Tibial artery (tissue), 4 donors: ENCODE data around the gene CENPT.

ENCODE experiments used
- DNase-seq, 2 donors: peaks; one replicate each; pipeline ENCODE4 v3.0.0-alpha.2; 2019
- H3K27ac ChIP-seq, 2 donors: fragments of 200-600 bp; sonication (generic) in 1 of 2; 1 replicate in 1 of 2; 2 replicates in 1 of 2; pipeline ENCODE4 v1.5.1; 2018 to 2019; ENCODE audit warnings: mild to moderate bottlenecking in 1 of 2
- H3K27me3 ChIP-seq, 2 donors: fragments of 200-600 bp; sonication (generic) in 1 of 2; one replicate each; pipeline versions ENCODE4 v1.5.1 to v1.6.0; 2016 to 2019
- H3K36me3 ChIP-seq, 3 donors: fragments of 200-600 bp; sonication (generic) in 2 of 3; one replicate each; pipeline ENCODE4 v1.5.1; 2016 to 2019; ENCODE audit warnings: mild to moderate bottlenecking in 2 of 3
- H3K4me1 ChIP-seq, 4 donors: fragments of 200-600 bp; sonication (generic) in 2 of 4; 1 replicate in 3 of 4; 2 replicates in 1 of 4; pipeline ENCODE4 v1.5.1; 2016 to 2019
- H3K4me3 ChIP-seq, 2 donors: fragments of 200-600 bp; sonication (generic) in 1 of 2; 1 replicate in 1 of 2; 2 replicates in 1 of 2; pipeline ENCODE4 v1.5.1; 2018 to 2019; ENCODE audit warnings: mild to moderate bottlenecking in 2 of 2
- H3K9me3 ChIP-seq, 3 donors: fragments of 200-600 bp; sonication (generic) in 1 of 3; one replicate each; pipeline ENCODE4 v1.5.1; 2016 to 2019
- CTCF ChIP-seq, 2 experiments: fragments of 200-600 bp in 1 of 2; fragments of 450-650 bp in 1 of 2; IDR thresholded peaks; one replicate each; pipeline ENCODE4 v1.5.1; 2017 to 2019; ENCODE audit warnings: antibody characterized with exemption in 2 of 2, mild to moderate bottlenecking in 1 of 2, moderate library complexity in 1 of 2
- intact Hi-C: fragments of 100-400 bp; cut with DNase I; formaldehyde crosslinking; loops from one replicate; pipeline ENCODE4 v1.15.0; 2023; ENCODE audit warnings: low total_unique reads

The CENPT gene

GRCh38 chr16:67828651-67829050 lies 18.8 kb downstream of the CENPT start:
- no peak overlapping the region for H3K4me3 ChIP-seq
- no peaks in the 10 kb centered on the region for H3K9me3 ChIP-seq
- no peak for TF ChIP-seq CTCF (IDR thresholded peaks at IDR 0.05)
- H3K4me1 ChIP-seq = peaks cover 0 to 14% (median 12%) of the 10 kb centered on the region in 4 donors
- H3K27ac ChIP-seq = no peak overlapping the region
- peaks cover 19 to 71% (median 49%) of the 10 kb centered on the region in 3 donors for H3K36me3 ChIP-seq
- DNase-seq = no peak
- no peaks in the 10 kb centered on the region for H3K27me3 ChIP-seq
- intact Hi-C loops = no loop called here

GRCh38 chr16:67825906-67826305 lies 21.6 kb downstream of the CENPT start:
- H3K4me3 ChIP-seq = no peak overlapping the region
- H3K4me1 ChIP-seq = no peaks in the 10 kb centered on the region
- no peak for DNase-seq
- no peaks in the 10 kb centered on the region for H3K27me3 ChIP-seq
- H3K36me3 ChIP-seq = peaks cover 17 to 57% (median 36%) of the 10 kb centered on the region in 3 donors
- intact Hi-C loops = no loop called here
- no peak for TF ChIP-seq CTCF (IDR thresholded peaks at IDR 0.05)
- no peak overlapping the region for H3K27ac ChIP-seq
- no peaks in the 10 kb centered on the region for H3K9me3 ChIP-seq

- DNase-seq = no peak
- no peak for TF ChIP-seq CTCF (IDR thresholded peaks at IDR 0.05)
- H3K4me3 ChIP-seq = no peak overlapping the region
- H3K27me3 ChIP-seq = no peaks in the 10 kb centered on the region
- H3K27ac ChIP-seq = no peak overlapping the region
- peaks cover 9 to 49% (median 28%) of the 10 kb centered on the region in 3 donors for H3K36me3 ChIP-seq
- H3K9me3 ChIP-seq = no peaks in the 10 kb centered on the region
- intact Hi-C loops = no loop called here
- no peaks in the 10 kb centered on the region for H3K4me1 ChIP-seq
Measured at GRCh38 chr16:67825119-67825518, 22.4 kb downstream of the CENPT start.

- Histone ChIP-seq H3K4me3 (no peak overlapping the region), H3K27me3 (no peaks in the 10 kb centered on the region), H3K27ac (no peak overlapping the region), H3K36me3 (peaks cover 0 to 23% (median 8%) of the 10 kb centered on the region in 3 donors), H3K9me3 (no peaks in the 10 kb centered on the region), H3K4me1 (no peaks in the 10 kb centered on the region)
- intact Hi-C loops = no loop called here
- no peak for DNase-seq
- no peak for TF ChIP-seq CTCF (IDR thresholded peaks at IDR 0.05)
Measured at GRCh38 chr16:67822511-67822910, 25.0 kb downstream of the CENPT start.

GRCh38 chr16:67820608-67821259 lies 26.8 kb downstream of the CENPT start:
- Histone ChIP-seq H3K4me1 (peaks cover 0 to 6% (median 2%) of the 10 kb centered on the region in 4 donors), H3K27me3 (no peaks in the 10 kb centered on the region), H3K36me3 (peaks cover 0 to 5% (median 0%) of the 10 kb centered on the region in 3 donors), H3K27ac (no peak overlapping the region), H3K9me3 (no peaks in the 10 kb centered on the region), H3K4me3 (no peak overlapping the region)
- no peak for TF ChIP-seq CTCF (IDR thresholded peaks at IDR 0.05)
- DNase-seq = no peak
- intact Hi-C loops = no loop called here
